GM20431 (cell line): Measurements from ENCODE around the gene PRKAR1A.

ENCODE experiments used
- in situ Hi-C: fragments of 300-500 bp; cut with MseI, MboI; formaldehyde crosslinking; loops from one replicate; pipeline ENCODE4 v1.15.0; 2020; ENCODE audit warnings: low sequenced_read_pairs; ENCODE audit not compliant: unreplicated experiment

PRKAR1A gene

DNA sequence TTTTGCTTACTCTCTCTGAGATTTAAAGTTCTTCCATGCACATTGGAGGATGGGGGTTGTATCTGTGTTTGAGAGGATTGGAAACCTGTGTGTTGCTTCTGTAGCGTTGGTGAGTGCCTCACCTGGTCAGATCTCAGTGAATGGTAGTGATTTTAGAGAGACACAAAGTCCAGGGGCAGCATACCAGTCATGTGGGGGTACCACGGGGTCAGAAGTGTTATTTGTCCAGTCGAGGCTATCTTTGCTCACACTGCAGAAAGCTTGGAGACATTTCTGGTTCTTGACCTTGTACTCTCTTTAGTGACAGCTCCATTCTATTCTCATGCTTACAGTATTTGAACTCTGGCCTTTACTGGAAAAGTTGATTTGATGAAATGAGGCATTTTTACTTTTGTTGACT is 23.7 kb downstream of the PRKAR1A start:
- in situ Hi-C loops: loop anchor here (25.0 kb wide), 1 partner anchor 726 kb away; no protein-coding TSS in a partner anchor

DNA sequence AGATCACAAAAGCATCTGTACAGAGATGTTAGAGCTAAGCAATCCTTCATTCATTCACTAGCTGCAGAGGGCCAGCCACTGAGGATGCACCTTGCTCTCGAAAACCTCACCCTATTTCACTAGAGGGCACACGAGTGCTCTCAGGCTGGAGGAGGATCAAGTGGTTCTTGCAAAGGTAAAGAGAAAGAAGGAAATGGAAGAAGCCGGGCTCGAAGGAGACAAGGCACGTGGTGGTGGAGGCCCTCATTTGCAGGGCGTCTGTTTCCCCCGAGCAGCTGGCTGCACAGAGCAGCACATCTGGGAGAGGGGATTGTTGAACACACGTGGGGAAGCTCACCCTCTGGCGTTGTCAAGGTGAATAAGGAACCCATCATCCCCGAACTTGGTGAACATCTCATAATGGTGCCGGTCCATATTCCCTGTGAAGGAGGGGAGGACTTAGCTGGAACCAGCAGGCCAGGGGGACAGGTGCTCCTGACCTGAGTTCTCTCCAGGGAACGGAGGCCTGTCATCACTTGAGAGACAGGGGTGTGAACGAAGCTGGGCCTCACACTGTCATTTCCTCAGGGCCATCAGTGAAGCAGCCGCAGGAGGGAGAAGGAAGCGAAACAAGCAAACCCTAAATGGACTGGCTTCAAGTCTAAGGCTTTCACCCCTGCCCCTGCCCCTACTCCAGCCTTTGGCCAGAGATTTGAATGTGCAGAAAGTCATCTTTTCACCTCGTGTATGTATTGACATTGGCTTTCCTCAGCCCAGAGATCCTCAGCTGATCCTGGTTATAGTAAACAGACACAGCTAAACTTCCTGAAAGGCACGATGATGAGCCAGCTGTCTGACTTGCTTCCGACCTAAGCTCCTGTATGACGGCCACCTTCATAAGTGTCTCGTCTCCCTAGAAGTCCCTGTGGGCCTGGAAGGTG is 27.6 kb downstream of the PRKAR1A start:
- in situ Hi-C loops: loop anchor here (25.0 kb wide), 1 partner anchor 722 kb away; no protein-coding TSS in a partner anchor

DNA sequence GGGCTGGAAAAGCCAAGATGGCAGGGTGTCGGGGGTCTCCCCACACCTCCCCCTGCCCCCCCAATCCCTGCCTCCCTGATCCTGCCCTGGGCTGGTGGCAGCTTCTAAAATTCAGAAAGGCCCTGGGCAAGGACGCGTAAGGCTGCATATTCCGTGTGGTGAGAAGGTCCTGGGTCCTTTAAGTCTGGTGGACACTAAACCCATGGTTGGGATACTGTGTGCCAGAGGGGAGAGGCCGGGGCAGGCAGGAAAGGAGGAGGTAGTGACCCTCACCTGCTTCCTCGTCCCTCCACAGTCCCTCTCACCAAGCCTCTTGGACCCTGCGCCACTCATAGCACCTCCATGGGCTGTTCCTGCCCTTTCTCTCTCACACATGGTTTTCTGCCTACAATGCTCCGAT is 28.8 kb downstream of the PRKAR1A start:
- in situ Hi-C loops: loop anchor here (25.0 kb wide), 1 partner anchor 721 kb away; no protein-coding TSS in a partner anchor

DNA sequence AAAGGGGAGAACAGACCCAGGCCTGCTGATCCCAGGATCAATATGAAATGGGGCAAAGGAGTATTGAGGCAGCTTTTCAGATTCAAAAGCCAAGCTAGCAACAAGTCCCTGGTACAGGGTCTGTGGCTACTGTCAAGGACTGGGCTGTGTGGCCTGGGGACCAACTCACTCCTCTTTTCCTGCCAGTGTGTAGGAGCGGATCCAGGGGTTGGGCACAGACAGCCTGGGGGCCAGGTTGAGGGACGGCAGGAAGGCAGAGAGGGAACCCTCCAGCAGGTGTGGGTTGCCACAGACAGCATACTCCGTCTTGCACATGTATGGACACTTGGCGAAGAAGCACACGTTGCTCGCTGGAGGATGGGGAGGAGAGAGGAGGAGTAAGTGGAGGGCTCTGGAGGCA is 29.6 kb downstream of the PRKAR1A start:
- in situ Hi-C loops: loop anchor here (25.0 kb wide), 1 partner anchor 720 kb away; no protein-coding TSS in a partner anchor

DNA sequence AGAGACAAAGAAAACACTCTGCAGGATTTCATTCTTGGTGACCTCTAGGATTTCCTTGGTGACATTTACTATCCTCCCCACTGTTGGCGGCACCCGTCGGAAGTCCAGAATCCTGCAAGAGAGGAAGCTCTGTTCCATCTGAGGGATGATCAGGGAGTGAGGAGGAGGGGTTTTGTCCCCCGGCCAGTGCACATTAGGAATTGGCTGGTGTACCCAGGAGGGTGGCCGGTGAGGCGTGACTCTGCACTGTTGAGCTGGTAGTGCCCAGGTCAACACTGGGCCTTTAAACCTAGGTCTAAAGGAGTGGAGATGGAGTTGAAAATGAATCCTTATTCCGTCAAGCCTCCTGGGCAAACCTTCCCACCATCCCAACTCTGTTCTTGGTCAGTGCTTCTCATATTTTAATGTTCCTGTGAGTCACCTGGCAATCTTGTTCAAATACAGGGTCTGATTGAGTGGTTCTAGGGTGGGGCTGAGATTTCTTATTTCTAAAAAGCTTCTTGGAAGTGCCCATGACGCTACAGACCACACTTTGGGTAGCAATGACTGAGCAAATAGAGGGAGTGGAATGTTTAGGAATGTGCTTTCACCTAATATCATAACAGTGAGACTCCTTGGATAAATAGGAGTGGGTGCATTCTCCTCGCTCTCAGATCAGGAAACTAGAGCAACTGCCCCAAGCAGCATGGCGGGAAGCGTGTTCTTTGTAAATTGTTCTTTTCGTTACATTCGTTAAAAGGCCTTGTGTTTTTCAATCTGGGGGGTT is 30.7 kb downstream of the PRKAR1A start:
- in situ Hi-C loops: loop anchor here (25.0 kb wide), 1 partner anchor 719 kb away; no protein-coding TSS in a partner anchor

DNA sequence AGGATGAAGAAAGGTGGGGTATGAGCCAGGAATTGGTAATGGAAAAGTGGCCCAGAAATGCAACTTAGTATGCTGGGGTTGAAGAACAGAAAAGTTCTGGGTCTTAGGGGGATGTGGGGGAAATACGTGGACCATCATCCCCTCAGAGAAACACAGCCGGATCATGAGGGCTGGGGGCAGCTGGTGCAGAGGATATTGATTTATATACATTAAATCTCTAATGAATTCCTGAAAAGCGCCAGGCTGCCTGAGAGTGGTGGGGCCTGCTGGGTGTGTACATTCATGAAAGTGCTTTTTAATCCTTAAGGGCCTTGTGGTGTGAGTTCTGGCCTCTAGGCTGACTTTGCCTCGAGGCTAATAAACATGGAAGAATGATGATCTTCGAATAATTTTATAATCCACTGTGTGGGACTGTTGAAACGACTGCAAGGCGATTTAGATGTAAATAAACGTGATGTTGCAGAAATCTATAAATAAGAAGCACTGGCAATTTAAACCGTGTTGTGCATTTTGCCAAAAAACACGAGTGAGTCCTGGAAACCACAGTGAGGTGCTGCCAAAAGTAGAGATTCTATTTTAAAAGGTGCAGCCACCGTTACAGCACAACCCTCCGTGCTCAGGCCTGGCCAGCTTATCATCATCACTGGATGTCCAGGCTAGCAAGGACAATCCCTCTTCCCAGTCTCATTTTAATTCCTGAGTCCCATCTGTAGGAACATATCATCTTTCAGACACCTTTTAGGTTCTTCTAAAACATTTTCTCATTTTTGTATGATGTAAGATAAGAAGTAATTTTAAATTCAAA is 32.1 kb downstream of the PRKAR1A start:
- in situ Hi-C loops: loop anchor here (25.0 kb wide), 1 partner anchor 718 kb away; no protein-coding TSS in a partner anchor

DNA sequence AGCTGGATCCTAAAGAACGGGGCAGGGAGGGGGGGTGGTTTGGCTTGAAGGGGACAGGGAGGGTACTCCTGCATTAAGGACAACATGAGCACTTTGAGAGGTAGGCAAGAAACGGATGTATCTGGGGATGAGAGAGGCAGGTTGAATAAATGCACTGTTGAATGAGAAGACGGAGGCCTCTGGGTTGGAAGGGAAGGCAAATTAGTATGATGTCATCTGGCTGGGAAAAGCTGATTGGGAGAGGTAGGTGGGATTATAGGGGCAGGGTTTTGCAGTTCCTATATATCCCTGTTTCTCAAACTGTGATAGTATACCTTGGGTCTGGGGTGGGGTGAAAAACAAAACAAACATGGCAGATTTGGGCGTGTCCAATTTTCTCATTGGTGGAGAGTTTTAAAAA is 44.3 kb downstream of the PRKAR1A start:
- in situ Hi-C loops: no loop called here

DNA sequence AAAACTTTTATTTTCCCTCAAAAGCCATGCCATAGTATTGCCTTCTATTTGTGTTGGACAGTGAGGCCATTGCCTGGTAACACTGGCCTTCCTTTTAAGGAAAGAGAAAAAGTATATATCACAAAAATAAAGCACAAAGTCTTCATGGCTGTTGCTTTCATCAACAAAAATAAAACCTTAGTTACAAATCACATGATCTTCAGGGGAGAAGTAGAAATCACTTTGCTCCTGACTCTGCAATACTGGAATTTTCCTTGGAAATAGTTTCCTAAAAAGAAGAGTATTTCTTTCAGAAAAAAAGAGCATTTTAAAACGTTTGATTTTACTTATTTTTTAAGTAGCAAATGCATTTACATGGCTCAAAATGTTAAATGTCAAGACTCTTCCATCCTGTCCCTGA is 47.1 kb downstream of the PRKAR1A start:
- in situ Hi-C loops: no loop called here

DNA sequence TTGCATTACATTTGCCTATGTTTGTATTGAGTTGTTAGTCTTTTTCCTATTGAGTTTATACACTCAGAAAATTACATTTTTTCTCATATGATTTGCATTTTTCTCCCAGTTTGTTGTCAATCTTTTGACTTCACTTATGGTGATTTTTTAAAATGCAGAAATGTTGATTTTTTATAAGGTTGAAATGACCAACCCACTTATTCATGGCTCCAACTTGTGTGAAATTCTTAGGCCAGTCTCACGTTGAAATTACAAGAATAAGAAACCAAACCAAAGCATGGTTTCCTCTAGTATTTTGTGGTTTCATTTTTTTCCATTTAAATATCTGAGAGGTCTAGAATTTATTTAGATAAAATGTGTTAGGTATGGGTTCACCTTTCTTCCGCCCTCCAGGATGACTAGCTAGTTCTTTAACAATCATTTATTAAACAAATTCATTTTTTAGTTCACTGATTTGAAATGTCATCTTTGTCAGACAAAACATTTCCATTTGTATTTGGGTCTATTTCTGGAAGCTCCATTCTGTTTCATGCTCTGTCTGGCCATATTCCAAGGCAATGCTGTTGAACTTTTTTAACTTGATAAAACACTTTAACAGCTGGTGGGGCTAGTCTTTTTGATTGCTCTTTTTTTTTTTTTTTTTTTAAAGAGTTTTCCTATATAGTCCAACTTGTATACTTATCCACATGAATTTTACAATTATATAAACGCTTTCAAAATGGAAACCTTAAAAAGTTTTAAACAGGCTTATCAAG is 48.9 kb downstream of the PRKAR1A start:
- in situ Hi-C loops: no loop called here

DNA sequence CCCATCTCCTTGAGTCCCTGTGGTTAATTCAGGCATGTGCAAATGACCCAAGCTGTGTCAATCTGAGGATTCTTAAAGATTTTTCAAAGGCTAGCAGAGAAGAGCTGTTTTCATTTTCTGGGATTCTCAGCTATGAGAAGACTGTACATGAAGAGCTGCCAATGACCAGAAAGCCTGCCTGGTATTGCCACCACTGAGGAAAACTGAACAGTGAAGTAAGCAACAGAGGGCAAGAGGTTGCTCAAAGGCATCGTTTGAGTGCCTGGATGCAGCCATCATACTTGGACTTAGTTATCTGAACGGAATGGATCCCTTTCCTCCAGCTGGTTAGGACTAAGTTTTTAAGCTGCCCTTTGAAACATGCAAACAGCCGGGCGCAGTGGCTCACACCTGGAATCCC is 50.5 kb downstream of the PRKAR1A start:
- in situ Hi-C loops: no loop called here

DNA sequence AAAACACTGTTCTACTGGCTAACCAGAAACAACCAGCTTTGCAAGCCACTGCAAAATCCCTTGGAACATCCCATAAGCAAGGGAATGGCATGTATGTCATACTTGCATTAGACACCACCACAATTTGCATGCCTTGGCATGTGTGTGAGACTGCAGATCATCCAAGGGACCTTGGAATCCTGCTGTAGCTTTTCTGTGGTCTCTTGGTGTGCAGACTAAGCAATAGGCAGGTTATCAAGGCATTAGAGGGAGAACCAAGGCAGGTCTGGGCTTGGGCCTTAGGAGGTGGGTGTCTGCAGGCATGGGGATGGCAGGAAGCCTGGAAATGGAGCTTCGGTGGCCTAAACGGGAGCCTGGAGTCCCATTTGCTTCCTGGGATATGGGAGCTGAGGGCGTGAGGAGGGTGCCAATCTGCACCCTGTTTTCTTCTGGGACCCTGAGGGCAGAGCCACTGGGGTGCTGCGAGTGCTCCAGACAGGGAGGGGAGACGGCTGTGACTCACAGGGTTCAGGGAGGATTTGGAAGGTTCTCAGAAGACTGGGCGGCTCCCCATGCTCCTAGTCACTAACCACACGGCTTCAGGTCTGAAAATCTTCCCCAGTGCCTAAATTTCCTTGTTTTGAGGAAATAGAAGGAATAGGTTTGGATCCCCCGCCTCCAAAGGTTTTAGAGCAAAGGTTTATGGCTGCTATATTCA is 52.3 kb downstream of the PRKAR1A start:
- in situ Hi-C loops: no loop called here

DNA sequence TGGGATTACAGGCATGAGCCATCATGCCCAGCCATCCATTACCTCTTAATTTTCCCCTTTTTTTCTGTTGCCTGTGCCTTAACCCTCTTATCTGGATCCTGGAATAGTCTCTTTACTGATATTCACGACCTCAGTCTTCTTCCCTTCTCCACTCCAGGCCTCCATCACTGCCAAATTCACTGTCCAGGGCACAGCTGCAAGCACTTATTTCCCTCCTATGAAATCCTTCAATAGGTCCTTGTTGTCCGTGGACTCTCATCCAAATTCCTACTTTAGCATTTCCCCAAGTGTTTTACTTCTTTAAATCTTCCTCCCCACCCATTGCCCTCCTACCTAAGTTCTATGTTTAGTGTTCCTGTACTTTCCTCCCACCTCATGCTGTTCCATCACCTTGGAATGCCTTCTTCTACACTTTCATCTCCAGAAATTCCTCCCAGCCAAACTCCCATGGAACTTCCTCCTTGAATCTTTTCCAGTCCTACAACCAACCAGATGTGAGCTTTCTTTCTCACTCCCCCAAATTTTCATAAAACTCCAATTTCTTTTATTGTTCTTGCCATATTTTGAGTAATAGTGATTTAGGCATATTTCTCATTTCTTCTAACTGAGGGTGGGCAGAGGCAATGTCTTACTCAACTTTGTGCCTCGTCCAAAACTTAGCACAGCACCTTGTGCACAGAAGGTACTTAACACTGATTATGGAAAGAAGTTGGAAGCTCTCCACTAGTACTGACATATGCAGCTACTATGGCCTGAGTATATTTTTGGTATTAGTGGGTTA is 53.6 kb downstream of the PRKAR1A start:
- in situ Hi-C loops: no loop called here

DNA sequence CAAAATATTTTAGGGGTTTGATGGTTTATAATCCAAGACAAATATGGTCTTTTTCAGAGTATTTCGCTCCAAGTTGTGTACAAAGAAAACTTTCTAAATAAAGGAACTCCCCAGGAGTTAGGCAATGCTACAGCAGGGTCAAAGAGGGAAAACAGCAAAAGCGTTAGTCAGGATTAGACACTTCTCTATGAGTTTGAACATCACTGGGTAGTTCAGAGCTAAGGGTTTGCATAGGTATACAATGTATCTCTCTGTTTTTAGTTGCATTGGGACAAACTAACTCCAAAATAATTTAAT is 54.2 kb downstream of the PRKAR1A start:
- in situ Hi-C loops: no loop called here

DNA sequence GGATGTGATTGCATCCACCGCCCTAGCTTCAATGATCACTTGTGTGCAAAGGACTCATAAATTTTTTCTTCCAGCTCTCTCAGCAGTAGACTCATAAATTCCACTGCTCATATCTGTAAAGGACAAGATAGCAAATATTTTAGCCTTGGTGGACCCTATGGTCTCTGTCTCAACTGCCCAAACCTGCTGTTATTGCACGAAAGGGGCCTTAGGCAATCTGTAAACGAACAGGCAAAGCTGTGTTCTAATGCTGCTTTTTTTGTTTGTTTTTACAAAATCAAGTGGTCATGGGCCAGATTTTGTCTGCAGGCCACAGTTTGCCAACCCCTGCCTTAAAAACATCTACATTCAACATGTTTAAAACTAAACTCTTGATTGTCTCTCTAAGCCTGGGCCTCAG is 54.8 kb downstream of the PRKAR1A start:
- in situ Hi-C loops: no loop called here

DNA sequence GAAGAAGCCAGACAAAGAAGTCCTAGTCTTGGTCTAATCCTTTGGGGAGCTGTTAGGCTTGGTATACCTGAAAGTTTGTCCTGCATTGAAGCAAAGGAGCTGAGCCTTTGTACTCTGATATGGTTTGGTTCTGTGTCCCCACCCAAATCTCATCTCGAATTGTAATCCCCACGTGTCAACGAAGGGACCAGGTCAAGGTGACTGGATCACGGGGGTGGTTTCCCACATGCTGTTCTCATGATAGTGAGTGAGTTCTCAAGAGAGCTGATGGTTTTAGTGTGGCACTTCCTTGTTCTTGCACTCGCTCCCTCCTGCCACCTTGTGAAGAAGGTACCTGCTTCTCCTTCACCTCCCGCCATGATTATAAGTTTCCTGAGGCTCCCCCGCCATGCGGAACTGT is 55.4 kb downstream of the PRKAR1A start:
- in situ Hi-C loops: no loop called here

DNA sequence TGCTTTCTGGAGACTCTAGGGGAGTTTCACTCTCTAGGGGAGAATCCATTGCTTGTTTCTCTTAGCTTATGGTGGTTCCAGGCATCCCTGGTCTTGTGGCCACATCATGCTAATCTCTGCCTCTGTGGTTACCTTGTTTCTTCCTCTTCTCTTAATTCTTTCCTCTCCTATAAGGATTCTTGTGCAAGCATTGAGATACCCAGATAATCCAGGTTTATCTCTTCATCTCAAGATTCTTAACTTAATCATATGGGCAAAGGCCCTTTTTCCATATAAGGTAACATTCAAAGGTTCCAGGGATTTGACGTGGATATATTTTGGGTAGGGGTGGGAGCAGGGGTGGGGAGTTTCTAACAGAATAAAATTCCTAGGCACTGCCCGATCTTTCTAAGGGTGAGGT is 56.4 kb downstream of the PRKAR1A start:
- in situ Hi-C loops: no loop called here

DNA sequence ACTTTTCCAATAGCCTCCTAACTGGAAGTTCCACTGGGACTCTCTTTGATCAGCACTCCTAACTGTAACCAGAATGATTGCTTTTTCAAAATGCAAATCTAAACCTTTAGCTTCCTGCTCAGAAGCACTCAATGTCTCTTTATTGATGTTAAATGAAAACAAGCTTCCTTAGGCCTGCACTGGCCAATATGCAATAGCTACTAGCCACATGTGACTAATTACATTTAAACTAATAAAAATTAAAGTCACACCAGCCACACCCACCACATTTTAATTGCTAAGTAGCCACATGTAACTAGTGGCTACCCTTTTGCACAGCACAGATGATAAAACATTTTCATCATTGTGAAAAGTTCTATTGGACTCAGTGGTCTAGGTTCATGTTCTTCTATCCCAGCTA is 57.1 kb downstream of the PRKAR1A start:
- in situ Hi-C loops: no loop called here

DNA sequence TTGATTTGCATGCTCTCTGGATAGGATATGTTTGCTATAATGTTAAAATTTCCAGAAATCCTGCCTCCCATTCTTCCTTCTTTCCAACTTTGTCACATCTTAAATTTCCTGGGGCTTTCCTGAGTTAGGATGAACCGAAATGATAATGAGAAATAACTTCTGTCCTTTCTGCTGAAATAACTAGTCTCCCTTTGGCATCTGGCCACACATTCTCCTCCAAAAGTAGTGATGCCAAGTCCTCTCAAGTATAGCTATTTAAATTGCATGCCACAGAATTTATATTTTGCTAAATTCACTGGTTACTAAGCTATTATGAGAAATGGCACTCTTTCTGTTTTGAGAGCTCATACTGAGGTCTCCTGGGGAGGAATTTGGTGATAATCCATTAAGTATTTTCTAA is 58.3 kb downstream of the PRKAR1A start:
- in situ Hi-C loops: no loop called here
